ENCODE data around the gene EXOC3L1.

- TF ChIP-seq CTCF (IDR thresholded peaks at IDR 0.05) (no peak), POLR2A (IDR thresholded peaks at IDR 0.05) (no peak)
Observed at GRCh38 chr16:67137605-67138004, 52.3 kb downstream of the EXOC3L1 start.
